Endothelial cell (in vitro differentiated cells): ENCODE measurements around the gene TSPAN10. TPM values are rescaled to one million over a fixed set of nuclear protein-coding genes. Genes with fewer than 3 reads are reported as not detected.
A peak's percentile ranks its signal among the peaks of the same experiment; 100 is the strongest.

ENCODE experiments used
- DNase-seq: peaks from one replicate; pipeline ENCODE4 v3.0.0; 2021; ENCODE audit warnings: low spot score
- H3K27ac Mint-ChIP-seq: one replicate; pipeline ENCODE4 v1.8.0; 2021; ENCODE audit warnings: mixed read lengths, inconsistent platforms; ENCODE audit not compliant: unreplicated experiment
- H3K27me3 Mint-ChIP-seq: one replicate; pipeline ENCODE4 v1.8.0; 2021; ENCODE audit warnings: mild to moderate bottlenecking, moderate library complexity, mixed read lengths, inconsistent platforms; ENCODE audit not compliant: unreplicated experiment
- H3K36me3 Mint-ChIP-seq: one replicate; pipeline ENCODE4 v1.8.0; 2021; ENCODE audit warnings: mild to moderate bottlenecking, low read depth, mixed read lengths, inconsistent platforms; ENCODE audit not compliant: unreplicated experiment
- H3K4me1 Mint-ChIP-seq: one replicate; pipeline ENCODE4 v1.8.0; 2021; ENCODE audit warnings: mild to moderate bottlenecking, mixed read lengths, inconsistent platforms; ENCODE audit not compliant: unreplicated experiment
- H3K4me3 Mint-ChIP-seq: one replicate; pipeline ENCODE4 v1.8.0; 2021; ENCODE audit warnings: mild to moderate bottlenecking, mixed read lengths, inconsistent platforms; ENCODE audit not compliant: unreplicated experiment
- H3K9me3 Mint-ChIP-seq: one replicate; pipeline ENCODE4 v1.8.0; 2021; ENCODE audit warnings: mixed read lengths, inconsistent platforms; ENCODE audit not compliant: unreplicated experiment
- total RNA-seq: library from RNA; stranded (reverse); fragmentation: NEBNext Ultra II Directional; extraction: Animal tissue kit (Norgen Biotek cat#: 25700); gene quantifications from one replicate; pipeline ENCODE4 v1.2.1, GENCODE V29; 2021; ENCODE audit not compliant: unreplicated experiment
- TF ChIP-seq, protein P1 (sequence below): fragments of 200-600 bp; sonication (generic); IDR thresholded peaks from one replicate; pipeline ENCODE4 v1.5.0; 2021; ENCODE audit warnings: antibody characterized with exemption; ENCODE audit not compliant: unreplicated experiment

TSPAN10 gene
- total RNA-seq, 1 donor from 2014 or later: 2.5 TPM

DNA sequence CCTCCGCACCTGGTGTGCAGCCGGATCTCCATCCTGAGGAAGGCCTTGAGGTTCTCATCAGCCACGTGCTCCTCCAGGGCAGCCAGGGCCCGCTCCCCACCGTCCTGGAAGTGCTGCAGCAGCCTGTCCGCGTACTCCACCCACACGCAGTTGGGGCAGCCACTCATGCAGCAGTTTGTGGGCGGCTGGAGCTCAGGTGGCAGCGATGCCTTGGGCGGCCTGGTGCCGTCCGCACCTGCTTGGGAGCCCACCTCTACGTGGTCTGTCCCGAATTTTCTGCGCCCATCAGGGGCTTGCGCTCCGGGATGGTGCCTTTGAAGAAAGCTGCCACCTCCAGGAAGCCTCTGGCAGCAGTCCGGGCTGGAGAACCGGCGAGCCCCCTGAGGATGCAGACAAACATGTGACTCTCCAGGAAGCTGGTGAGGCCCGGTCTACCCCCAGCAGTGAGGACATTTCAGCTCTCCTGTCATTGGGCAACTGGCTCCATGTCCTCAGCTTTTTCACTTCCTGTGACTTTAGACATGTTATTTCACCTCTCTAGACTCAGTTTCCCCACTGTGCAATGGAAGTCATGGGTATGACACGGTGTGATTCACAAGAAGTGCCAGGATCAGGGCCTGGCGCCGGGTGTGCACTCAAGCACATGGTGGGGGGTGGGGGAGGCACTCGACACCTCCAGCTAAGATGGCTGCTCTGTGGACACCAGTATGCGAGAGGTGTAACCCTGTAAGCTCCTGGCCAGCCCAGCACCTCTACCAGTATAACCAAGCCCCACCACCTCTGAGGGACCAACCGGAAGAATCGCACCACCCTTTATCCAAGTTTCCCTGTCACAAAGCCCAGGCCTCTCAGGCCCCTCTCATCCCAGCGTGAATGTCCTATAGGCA lies 28.5 kb downstream of the TSPAN10 start:
- peaks cover 22% of the 10 kb centered on the region for H3K36me3 Mint-ChIP-seq
- TF ChIP-seq, protein P1, sequence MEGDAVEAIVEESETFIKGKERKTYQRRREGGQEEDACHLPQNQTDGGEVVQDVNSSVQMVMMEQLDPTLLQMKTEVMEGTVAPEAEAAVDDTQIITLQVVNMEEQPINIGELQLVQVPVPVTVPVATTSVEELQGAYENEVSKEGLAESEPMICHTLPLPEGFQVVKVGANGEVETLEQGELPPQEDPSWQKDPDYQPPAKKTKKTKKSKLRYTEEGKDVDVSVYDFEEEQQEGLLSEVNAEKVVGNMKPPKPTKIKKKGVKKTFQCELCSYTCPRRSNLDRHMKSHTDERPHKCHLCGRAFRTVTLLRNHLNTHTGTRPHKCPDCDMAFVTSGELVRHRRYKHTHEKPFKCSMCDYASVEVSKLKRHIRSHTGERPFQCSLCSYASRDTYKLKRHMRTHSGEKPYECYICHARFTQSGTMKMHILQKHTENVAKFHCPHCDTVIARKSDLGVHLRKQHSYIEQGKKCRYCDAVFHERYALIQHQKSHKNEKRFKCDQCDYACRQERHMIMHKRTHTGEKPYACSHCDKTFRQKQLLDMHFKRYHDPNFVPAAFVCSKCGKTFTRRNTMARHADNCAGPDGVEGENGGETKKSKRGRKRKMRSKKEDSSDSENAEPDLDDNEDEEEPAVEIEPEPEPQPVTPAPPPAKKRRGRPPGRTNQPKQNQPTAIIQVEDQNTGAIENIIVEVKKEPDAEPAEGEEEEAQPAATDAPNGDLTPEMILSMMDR: no peak
- H3K4me3 Mint-ChIP-seq: peak overlapping the region; percentile 94

DNA sequence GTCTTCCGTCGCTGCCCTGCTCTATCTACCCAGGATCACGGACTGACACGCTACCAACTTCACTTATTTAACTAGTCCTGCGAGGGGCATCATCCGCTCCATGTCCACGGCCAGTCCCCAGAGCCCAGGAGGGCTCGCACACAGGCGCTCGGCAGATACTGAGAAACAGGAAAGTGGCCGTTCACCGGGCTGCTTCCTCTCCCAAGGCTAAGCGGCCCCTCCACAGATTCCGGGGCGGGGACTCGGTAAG lies 29.0 kb downstream of the TSPAN10 start:
- Mint-ChIP-seq H3K27me3 (peaks cover 10% of the 10 kb centered on the region), H3K36me3 (peaks cover 23% of the 10 kb centered on the region), H3K9me3 (no peaks in the 10 kb centered on the region), H3K4me3 (peak overlapping the region; percentile 94), H3K27ac (peak overlapping the region; percentile 98), H3K4me1 (peaks cover 17% of the 10 kb centered on the region)
- TF ChIP-seq, protein P1: no peak
- DNase-seq: peak; percentile 62

More for the DNA sequence above, 28.5 kb downstream of the TSPAN10 start:
- peaks cover 17% of the 10 kb centered on the region for H3K4me1 Mint-ChIP-seq
- H3K27ac Mint-ChIP-seq: peak overlapping the region; percentile 98
- H3K27me3 Mint-ChIP-seq: peaks cover 10% of the 10 kb centered on the region
- DNase-seq: no peak
- H3K9me3 Mint-ChIP-seq: no peaks in the 10 kb centered on the region

DNA sequence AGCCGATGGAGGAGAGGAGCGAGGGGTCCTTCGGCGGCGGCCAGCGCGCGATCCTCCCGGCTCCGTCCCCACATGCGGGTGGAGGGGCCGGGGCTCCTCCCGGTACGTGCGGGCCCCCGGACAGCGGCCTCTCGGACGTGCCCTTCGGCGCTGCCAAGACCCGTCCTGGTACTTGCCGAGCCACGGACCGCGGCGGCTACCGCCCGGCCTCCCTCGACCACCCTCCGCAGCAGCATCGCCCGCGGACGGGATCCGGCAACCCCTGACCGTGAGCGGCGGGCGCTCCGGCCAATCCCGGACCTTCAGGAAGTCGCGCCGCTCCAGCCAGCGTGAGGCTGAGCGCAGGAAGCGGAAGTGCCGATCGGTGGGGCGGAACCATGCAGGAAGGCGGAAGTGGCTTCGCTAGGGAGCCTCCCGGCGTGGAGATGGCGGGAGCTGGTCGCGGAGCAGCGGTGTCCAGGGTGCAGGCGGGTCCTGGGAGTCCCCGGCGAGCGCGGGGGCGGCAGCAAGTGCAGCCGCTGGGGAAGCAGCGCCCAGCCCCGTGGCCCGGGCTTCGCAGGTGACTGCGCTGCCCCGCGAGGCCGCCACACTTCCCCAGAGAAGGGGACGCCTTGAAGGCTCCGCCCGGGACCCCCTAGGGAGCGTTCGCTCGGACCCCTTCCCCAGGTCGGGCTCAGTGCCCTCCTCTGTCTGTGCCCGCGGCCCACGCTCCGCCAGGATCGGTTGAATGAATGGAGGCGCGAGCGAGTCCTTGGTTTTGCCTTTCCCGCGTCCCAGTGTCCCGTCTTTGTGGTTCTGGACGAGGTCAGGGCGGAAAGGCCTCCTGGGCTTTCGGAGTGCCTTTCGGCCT lies 29.6 kb downstream of the TSPAN10 start, which contains the start of the genes CCDC137 and OXLD1:
TSS of gene CCDC137 (plus strand) at position 396 of the 850 bp plus-strand sequence. CDS start at position 426, 30 bp downstream.
TSS of gene OXLD1 (minus strand) at position 264 of the 850 bp plus-strand sequence. CDS start at position 236, 28 bp downstream.
- TF ChIP-seq, protein P1: no peak
- Mint-ChIP-seq H3K27ac (peak within 1 kb of the TSS; percentile 98), H3K9me3 (no peaks in the 10 kb centered on the region), H3K4me3 (peak within 1 kb of the TSS; percentile 94), H3K36me3 (peaks cover 28% of the 10 kb centered on the region), H3K27me3 (peaks cover 10% of the 10 kb centered on the region), H3K4me1 (peaks cover 17% of the 10 kb centered on the region)
- peak; percentile 97 for DNase-seq

DNA sequence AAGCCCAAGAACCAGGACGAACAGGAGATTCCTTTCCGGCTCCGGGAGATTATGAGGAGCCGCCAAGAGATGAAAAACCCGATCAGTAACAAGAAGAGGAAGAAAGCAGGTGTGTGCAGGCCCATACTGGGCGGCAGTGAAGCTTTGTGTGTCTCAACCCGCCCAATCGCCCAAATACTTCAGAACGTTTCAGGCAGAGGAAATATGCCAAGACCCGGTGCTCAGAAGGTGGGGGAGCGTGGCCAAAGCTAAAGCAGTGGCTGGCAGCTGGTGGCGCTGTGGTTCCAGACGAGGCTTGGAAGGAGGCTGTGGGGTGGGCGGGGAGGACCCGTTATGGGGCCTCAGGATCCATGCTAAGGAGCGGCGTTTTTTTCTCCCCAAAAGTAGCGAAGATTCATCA lies 30.8 kb downstream of the TSPAN10 start:
- H3K4me3 Mint-ChIP-seq: peak overlapping the region; percentile 82
- TF ChIP-seq, protein P1: no peak
- H3K27ac Mint-ChIP-seq: peak overlapping the region; percentile 52
- peaks cover 10% of the 10 kb centered on the region for H3K27me3 Mint-ChIP-seq
- H3K4me1 Mint-ChIP-seq: peaks cover 17% of the 10 kb centered on the region
- H3K36me3 Mint-ChIP-seq: peaks cover 31% of the 10 kb centered on the region
- no peaks in the 10 kb centered on the region for H3K9me3 Mint-ChIP-seq
- no peak for DNase-seq
